Psoas muscle (tissue), 8 donors: ENCODE results near the gene UBE2F. TPM values are rescaled to one million over a fixed set of nuclear protein-coding genes. Genes with fewer than 3 reads are reported as not detected.
"Not testable (repeated sequence)": the region's sequence is repeated elsewhere in the genome, so short reads cannot be mapped to it uniquely, and the experiment has no call there.

ENCODE experiments used
- ATAC-seq, 4 donors: fragments of 200-7000 bp; cut with Tn5 transposase; one replicate each; pipeline ENCODE4 v1.9.1; 2020; ENCODE audit warnings: moderate library complexity in 3 of 4, mild to moderate bottlenecking in 2 of 4
- DNase-seq, 2 donors: peaks; one replicate each; pipeline ENCODE4 v3.0.0-alpha.2; 2020
- H3K27ac ChIP-seq: fragments of 200-600 bp; one replicate; pipeline ENCODE4 v1.8.0; 2022
- H3K27me3 ChIP-seq, 3 donors: fragments of 200-600 bp in 1 of 3; one replicate each; pipeline versions ENCODE4 v1.6.1 to v1.8.0; 2013 to 2022; ENCODE audit warnings: low read length in 2 of 3, mild to moderate bottlenecking in 2 of 3, moderate library complexity in 1 of 3; ENCODE audit not compliant: insufficient read depth in 3 of 3
- H3K36me3 ChIP-seq, 2 donors: fragments of 200-600 bp in 1 of 2; one replicate each; pipeline versions ENCODE4 v1.6.1 to v1.8.0; 2013 to 2022; ENCODE audit warnings: low read depth in 1 of 2, mild to moderate bottlenecking in 1 of 2, moderate library complexity in 1 of 2; ENCODE audit not compliant: insufficient read depth in 1 of 2
- H3K4me1 ChIP-seq: fragments of 200-600 bp; one replicate; pipeline ENCODE4 v1.8.0; 2022
- H3K4me3 ChIP-seq: fragments of 200-600 bp; one replicate; pipeline ENCODE4 v1.8.0; 2022; ENCODE audit warnings: mild to moderate bottlenecking
- H3K9me3 ChIP-seq: fragments of 200-600 bp; one replicate; pipeline ENCODE4 v1.8.0; 2022
- CTCF ChIP-seq: fragments of 200-600 bp; IDR thresholded peaks from one replicate; pipeline ENCODE4 v1.8.0; 2022; ENCODE audit warnings: antibody characterized with exemption
- WGBS, 3 donors: extraction: QIAGEN DNeasy Blood & Tissue Kit; methylation state at CpG; one replicate each; pipeline versions ENCODE4 v1.1.6 to v1.1.7; 2013; 5-methylcytosine and 5-hydroxymethylcytosine counted together
- intact Hi-C, 2 donors: fragments of 100-400 bp; cut with DNase I; formaldehyde crosslinking; loops; one replicate each; pipeline versions ENCODE4 v1.11.0 to v1.14.2; 2022
- polyA plus RNA-seq, 3 donors: library from polyadenylated mRNA; stranded (reverse); fragments of 200-250 nt; gene quantifications; one replicate each; pipeline ENCODE4 v1.2.3, GENCODE V29; 2013
- total RNA-seq, 4 donors: library from RNA; stranded (reverse); fragmentation: NEBNext Ultra II Directional in 2 of 4; extraction: Animal tissue kit (Norgen Biotek cat#: 25700) in 2 of 4; gene quantifications; one replicate each; pipeline versions ENCODE4 v1.2.1 to v1.2.4, GENCODE V29; 2021 to 2023
- donor health status: healthy with polysubstance abuse.
- donor health status: DM: no; HTN: no; CAD: no; lungs with moderate emphysema.
- donor health status: Bipolar disorder and iron deficiency.
- donor health status: healthy.
- donor health status: DM: yes; HTN: yes; CAD: no.
- donor health status: DM: no; HTN: no; CAD: no.
- donor health status: DM: no; HTN: no; CAD: no.
- donor health status: DM: yes; HTN: yes; CAD: no.

Gene UBE2F
- total and polyA plus RNA-seq, 7 donors, result 46.0 to 134 (median 67.5) TPM

- intact Hi-C loops, result loop anchor here in 1 of 2 donors (2.0 to 5.0 kb wide), 2 partner anchors 69 to 206 kb away; partner anchors contain the start of gene RAMP1
- Histone ChIP-seq H3K27me3 (no peaks in the 10 kb centered on the region), H3K27ac (no peak overlapping the region), H3K9me3 (no peaks in the 10 kb centered on the region), H3K4me1 (peaks cover 13% of the 10 kb centered on the region), H3K36me3 (peaks cover 3 to 39% of the 10 kb centered on the region in 2 donors), H3K4me3 (no peak overlapping the region)
- no peak for DNase-seq
- ATAC-seq, result no peak
- 75 to 84% (median 78%) methylated on average over 8 of the region's 8 CpGs for WGBS, 3 donors
- no peak for TF ChIP-seq CTCF
These were observed 96.8 kb downstream of the UBE2F start for GRCh38 chr2:238063414-238064189.

- WGBS, 3 donors, result 85 to 90% (median 86%) methylated on average over 7 of the region's 7 CpGs
- Histone ChIP-seq H3K27ac (no peak overlapping the region), H3K36me3 (peaks cover 3 to 47% of the 10 kb centered on the region in 2 donors), H3K27me3 (no peaks in the 10 kb centered on the region), H3K4me3 (no peak overlapping the region), H3K4me1 (peaks cover 13% of the 10 kb centered on the region), H3K9me3 (no peaks in the 10 kb centered on the region)
- no peak for TF ChIP-seq CTCF
- DNase-seq, result no peak
- intact Hi-C loops, result loop anchor here in 1 of 2 donors (5.0 kb wide), 1 partner anchor 207 kb away; the partner anchor contains the start of gene RAMP1
- ATAC-seq, result no peak
These were observed 97.6 kb downstream of the UBE2F start for GRCh38 chr2:238064376-238064775.

- peaks cover 3 to 53% of the 10 kb centered on the region in 2 donors for H3K36me3 ChIP-seq
- intact Hi-C loops, result no loop called here
These were observed 98.4 kb downstream of the UBE2F start for GRCh38 chr2:238065071-238065846.

GRCh38 chr2:238066218-238066617 is 99.4 kb downstream of the UBE2F start:
- peaks cover 6% of the 10 kb centered on the region for H3K4me1 ChIP-seq
- 86 to 92% (median 87%) methylated on average over 9 of the region's 9 CpGs for WGBS, 3 donors
- H3K27ac ChIP-seq, result no peak overlapping the region
- no peaks in the 10 kb centered on the region for H3K27me3 ChIP-seq
- peaks cover 3 to 57% of the 10 kb centered on the region in 2 donors for H3K36me3 ChIP-seq
- H3K9me3 ChIP-seq, result no peaks in the 10 kb centered on the region
- DNase-seq, result no peak
- intact Hi-C loops, result no loop called here
- no peak overlapping the region for H3K4me3 ChIP-seq
- ATAC-seq, result no peak
- no peak for TF ChIP-seq CTCF

More at GRCh38 chr2:238065071-238065846, 98.4 kb downstream of the UBE2F start:
- Histone ChIP-seq H3K4me1 (peaks cover 6% of the 10 kb centered on the region), H3K27me3 (no peaks in the 10 kb centered on the region), H3K4me3 (no peak overlapping the region), H3K27ac (no peak overlapping the region), H3K9me3 (no peaks in the 10 kb centered on the region)
- ATAC-seq (no peak), DNase-seq (no peak)
- 86 to 90% (median 87%) methylated on average over 18 of the region's 18 CpGs for WGBS, 3 donors
- no peak for TF ChIP-seq CTCF

- intact Hi-C loops, ATAC-seq, H3K27ac ChIP-seq, DNase-seq, H3K4me3 ChIP-seq, H3K9me3 ChIP-seq, H3K27me3 ChIP-seq, H3K4me1 ChIP-seq: not testable (repeated sequence)
- H3K36me3 ChIP-seq, result peaks cover 3 to 57% of the 10 kb centered on the region in 2 donors
- 93 to 97% (median 96%) methylated on average over 7 of the region's 7 CpGs for WGBS, 3 donors
These were observed 99.9 kb downstream of the UBE2F start for GRCh38 chr2:238066718-238067117.
